HG03439 (cell line): ENCODE results near the gene SPRR1A.

ENCODE experiments used
- ATAC-seq: cut with Tn5 transposase; IDR thresholded peaks from one replicate; pipeline ENCODE4 v1.9.1; 2021; ENCODE audit warnings: mild to moderate bottlenecking, moderate library complexity; ENCODE audit not compliant: unreplicated experiment

The SPRR1A gene, protein sequence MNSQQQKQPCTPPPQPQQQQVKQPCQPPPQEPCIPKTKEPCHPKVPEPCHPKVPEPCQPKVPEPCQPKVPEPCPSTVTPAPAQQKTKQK

DNA sequence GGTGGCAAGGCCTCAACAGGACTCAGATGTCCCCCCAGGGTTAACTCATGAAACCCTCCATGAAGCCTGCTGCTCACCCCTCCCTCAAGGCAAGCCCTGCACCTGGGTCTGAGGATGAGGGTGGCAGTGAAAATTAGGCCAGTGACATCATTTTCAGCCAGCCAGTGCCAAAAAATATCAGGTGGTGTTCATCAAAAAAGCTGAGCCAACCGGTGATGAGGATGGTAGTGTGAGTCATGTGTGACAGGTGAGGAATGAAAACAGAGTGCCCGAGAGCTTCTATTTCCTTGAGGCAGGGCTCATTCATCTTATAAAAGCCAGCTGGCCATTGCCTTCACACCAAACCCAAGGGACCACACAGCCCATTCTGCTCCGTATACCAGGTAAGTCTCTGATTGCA lies at the start of gene SPRR1A:
Gene SPRR1A (plus strand): TSS at position 339 of the 400 bp plus-strand sequence. CDS start 1,150 bp downstream, outside the sequence.
- ATAC-seq = no peak

DNA sequence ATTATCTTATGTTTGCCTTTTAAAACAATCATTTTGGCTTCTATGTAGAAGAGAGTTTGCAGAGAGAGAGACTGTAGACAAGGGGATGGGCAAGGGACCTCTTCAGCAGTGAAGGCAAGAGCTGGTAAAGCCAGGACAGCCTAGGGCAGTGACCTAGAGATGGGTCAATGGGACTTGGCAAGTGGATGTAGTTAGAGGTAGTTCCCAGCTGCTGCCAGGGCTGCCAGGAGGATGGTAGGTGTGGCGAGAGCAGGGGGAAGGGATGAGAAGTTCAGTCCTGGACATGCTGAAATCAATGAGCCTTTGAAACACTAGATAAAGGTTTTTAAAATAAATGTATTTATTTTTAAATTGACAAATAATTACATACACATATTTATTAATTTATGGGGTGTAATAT lies 43.3 kb upstream of the SPRR1A start:
- no peak for ATAC-seq

DNA sequence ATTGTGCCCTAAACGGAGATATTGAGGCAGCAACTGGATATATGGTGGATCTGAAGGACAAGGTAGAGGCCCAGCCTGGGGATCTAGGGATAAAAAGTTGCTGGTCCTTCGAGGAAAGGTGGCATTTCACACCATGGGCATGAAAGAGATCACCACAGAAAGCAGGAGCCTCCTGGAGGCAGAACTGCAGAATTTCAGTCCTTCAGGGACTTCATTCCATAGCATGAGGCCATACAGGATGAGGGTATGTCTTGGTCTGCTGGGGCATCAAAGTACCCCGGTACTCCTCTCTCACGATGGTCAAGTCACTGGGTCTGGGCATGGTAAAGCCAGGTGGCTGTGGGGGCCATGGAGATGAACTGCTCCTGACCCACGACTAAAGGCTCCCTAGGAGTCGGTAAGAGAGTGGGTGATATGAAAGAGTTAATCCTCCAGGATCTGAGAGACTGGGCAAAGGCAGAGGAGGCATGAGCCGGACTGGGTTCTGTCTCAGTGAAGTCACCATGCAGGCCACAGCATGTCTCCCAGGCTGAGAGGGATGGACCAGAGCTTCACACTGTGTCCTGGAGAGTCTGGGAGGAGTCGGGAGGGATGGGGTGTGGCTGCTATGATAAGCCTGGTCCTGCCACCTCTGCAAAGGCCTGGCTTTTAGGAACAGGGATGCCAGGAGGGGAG lies 42.7 kb upstream of the SPRR1A start:
- no peak for ATAC-seq

DNA sequence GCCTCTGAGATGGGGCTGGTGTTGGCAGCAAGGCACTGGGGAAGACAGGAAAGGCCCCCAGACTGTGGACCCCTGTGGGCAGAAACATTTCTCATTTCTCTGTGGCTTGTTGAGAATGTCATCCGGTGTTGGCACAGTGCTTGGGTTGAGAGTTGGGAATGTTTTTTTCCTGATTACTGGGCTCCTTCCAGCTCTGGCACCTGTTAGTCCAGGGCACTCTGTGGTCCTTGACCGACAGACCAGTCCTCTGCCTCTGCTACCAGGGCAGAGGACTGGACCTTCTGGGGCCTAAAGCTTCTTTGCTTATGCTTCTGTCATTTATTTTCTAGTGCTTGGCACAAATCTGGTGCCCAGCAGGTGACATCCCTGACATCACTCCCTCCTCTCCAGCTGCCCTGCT lies 41.7 kb upstream of the SPRR1A start:
- ATAC-seq = no peak

DNA sequence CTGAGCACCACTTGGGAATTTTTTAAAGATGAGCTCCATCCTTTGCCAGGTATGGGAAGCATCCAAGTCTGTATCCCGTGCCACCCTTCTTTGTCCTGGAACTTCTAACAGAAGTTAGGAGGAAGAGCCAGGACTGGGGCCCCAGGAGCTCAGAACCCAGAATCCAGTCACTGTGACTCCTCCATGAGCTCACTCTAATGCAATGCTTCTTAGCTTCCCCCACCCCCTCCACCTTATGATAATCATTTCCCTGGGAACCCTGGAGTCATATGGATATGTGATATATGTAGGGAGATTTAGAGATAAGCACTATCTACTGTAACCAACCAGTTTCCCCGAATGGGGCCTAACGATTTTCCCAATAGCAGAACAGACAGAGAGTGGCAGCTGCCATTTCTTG lies 37.6 kb upstream of the SPRR1A start:
- ATAC-seq = no peak

DNA sequence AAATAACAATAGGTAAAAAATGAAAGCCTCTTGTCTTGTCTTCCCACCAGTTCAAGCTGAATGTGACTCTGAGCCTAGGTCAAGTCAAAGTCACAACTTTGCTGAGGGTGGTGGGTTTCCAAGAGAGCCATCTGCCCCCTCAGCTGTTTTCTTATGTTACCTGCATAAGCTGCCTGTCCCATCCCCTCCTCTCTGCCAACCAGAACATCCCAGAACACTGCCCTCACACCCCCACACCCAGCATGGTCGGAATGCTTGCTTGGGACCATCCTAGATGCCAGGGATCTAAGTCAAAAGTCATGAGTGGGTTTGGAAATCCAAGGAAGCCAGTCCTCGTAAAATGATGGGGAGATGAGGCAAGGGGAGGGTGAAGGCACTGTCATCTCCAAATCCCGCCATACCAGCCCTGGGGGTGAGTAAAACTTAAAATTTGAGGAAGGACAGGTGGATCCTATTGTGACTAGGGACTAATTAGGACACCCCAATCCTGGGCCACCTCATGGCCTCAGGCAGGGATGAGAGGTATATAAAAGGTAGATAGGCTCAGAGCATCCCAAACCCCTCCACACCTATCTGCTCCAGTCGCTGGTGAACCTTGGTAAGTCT lies 37.1 kb upstream of the SPRR1A start, which contains the start of gene SPRR5:
Gene SPRR5 (plus strand): TSS at position 556 of the 606 bp plus-strand sequence. CDS start 1,349 bp downstream, outside the sequence.
- no peak for ATAC-seq

DNA sequence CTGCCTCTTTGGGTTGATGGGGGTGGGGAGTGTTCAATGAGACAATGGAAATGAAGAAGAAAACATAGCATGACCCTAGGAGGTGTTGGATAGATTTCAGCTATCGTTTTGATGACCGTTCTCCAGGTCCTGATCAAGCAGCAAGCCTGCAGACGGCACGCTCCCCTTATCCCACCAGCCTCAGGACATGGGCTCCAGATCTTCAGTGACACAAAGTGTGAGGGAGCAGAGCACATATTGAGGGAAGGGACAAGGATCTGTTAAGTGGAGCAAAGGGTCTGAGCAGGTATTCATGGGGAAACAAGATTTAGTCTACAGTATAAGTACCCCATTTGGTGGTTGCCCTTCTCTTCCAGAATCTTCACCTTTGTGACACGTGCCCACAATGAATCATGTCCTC lies 32.2 kb upstream of the SPRR1A start:
- no peak for ATAC-seq

DNA sequence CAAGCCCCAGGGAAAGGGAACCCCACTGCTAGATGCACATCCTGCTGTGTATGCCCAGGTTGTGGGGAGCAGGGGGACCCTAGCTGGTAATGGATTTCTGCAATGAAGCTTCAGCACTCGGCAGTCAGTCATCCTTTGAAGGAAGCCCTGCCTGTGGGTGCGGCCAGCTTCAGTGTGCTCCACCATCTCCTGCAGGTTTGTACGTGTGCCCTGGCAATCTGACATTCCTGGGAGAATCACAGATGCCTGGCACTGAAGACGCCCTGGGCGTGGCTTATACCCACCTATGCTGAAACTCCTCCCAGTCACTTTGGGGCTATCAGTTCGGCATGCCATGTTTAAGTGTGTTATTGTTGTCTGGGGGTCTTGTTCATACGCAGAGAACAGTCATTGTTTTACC lies 30.1 kb upstream of the SPRR1A start:
- no peak for ATAC-seq

DNA sequence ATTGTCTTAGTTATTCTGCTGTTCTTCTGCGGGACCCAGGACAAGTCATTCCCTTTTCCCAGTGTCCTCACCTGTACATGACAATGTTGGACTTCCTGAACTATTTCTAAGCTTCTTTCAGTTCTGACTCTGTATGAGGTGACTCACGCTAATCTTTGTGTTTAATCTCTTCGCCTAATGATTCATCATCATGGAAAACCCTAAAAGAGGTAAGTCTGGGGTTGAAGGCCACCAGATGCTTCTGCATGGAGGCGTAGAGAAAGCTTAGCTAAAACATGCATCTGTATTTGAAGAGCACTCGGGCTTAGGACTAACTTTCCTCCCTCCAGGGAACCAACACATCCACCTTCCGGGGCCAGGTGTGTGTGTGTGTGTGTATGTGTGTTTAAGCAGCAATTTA lies 29.4 kb upstream of the SPRR1A start:
- ATAC-seq = no peak

DNA sequence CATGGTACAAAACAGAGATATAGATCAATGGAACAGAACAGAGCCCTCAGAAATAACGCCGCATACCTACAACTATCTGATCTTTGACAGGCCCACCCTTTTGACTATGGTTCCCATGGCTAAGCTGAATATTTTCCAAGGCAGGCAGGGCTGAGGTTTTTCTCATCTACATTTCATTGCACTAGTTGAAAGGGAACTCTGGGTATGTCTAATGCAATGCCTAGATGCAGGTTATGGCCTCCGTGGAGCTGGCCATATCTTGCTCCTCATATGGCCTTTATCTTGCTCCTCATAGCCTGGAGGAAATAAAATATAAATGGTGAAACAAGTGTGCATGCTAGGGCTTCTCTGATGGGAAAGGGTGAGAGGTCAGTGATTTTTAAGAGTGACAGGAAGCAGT lies 26.3 kb upstream of the SPRR1A start:
- no peak for ATAC-seq

DNA sequence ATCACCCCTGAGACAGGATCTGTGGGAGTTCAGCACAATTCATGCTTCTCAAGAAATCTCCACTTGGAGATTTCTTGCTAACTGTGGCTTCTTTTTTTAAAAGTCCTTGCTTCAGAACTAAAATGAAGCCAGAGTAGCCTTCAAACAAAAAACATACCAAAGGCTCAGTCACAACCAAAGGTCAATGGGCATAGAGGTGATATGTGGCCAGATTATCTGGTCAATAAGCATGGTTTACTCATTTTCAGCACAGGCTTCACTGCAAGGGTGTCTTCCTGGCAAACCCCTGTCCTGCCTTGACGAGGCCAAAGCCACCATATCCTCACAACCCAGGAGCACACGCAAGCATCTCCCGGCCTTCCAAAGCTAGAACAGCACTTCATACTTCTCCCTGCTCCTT lies 24.6 kb upstream of the SPRR1A start:
- no peak for ATAC-seq

DNA sequence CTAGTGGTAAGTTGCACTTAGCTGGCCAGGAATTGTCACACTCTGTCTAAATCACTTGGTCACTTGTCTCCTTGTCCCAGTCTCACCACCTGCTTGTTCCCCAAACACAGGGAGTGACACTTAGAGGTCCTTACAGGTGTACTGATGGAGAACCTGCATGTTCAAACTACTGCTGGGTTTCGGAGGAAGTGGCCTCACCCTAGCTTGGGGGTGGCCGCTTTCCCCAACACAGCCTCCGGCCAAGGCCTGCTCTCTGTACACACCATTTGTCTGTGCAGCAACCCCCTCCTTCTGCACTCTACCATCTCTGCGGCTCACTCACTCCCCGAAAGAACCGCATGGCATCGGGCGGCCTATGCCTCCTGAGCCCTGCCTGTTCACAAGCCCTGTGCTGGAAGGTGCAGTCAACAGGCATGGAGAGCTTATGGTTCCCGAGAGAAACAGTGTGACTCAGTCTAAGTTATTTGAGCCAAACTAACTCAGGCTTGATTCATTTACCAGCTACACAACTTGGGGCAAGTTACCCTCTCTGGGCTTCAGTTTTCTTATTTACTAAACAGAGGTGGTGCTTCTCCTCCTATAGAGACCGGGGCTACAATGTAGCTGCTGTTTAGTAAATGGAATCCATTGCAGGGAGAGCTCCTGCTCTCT lies 24.0 kb upstream of the SPRR1A start:
- no peak for ATAC-seq

DNA sequence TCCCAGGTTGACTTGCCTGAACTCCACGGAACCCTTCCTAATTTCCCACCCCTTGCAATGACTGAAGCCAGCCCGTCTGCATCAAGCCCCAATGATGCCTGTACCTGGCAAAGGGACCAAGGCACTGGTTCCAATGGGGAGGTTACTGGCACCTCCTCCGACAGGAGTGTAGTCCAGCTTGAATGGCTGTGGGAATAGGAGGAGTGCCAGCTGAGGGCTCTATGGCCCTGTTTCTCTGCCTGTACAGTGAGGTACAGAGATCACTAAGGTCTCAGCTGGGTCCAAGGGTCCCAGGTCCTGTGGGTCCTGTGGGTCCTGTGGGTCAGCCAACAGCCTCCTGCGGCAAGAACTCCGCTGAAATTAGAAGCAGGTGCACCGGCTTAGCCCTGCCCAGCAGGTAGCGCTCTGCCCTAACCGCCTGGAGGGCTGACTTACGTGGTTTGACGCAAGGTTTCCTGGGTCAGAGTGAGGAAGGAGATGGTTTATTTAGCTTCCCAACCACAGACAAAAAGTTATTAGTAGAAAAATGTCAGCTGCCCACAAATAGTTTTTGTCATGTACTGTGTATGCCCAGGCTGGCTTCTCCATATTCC lies 23.3 kb upstream of the SPRR1A start:
- ATAC-seq = no peak

DNA sequence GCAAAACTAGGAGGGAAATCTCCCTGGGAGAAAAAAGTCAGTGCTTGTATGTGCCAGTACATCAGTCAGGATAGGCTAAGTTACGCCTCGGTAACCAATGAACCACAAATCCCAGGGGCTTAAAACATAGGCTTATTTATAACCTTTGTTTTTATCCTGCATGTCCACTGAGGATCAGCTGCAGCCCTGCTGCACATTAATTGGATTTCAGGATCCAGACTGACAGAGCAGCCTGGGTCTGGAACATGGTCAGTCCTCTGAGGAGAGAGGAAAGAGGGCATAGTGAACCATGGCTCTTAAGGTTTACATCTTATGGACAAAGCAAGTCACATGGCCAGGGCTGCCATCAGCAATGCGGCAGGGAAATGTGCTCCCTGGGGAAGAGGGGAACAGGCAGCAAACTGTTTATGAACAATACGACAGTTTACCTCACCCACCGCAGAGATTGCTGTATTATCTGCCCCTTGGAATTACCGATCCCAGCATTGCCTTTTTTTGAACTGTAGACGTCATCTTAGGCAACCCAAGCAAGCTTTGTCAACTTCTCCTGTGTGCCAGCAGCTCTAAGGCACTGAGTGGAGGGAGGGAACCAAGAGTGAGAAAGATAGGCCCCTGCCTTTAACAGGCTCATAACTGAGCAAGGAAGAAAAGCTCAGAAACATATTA lies 22.5 kb upstream of the SPRR1A start:
- no peak for ATAC-seq

DNA sequence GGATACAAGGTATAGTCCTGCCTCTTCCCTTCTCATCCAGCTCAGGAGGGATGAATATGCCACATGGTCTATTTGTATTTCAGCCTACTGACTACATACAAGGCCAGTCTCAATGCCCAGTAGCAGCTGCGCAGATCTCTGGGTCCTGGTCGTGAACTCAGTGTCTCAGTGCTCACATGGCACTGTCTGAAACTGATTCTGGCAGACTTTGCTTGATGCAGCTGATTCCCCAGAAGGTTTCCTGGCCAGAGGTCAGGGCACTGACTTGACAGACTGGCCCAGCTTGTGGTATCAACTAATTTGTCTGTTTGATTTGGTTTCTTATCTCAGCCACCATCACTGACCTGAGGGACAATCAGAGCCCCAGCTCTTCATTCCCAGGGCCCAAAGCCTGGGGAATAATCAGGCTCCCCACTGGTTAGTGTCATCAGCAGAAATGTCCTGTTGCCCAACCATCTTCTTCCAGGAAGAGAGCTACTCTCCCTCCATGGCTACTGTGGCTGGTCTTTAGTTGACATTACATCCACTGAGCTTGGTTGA lies 20.9 kb upstream of the SPRR1A start:
- no peak for ATAC-seq

DNA sequence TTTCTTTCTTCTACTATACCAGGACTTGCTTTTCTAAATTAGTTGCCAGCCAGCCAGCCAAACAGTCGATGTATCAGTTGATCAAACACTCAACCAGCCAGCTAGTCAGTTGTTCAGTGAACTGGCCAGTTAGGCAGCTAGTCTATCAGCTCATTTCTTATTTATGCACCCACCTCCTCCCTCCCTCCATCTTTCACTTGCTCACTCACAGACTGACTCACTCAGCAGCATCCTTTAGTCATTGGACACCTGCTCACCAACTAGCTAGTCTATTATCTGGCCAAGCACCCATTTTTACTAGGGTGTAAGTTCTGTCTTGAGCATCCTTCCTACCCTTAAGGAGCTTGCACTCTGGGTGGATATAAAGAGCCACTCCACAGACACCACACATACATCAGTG lies 19.3 kb upstream of the SPRR1A start:
- no peak for ATAC-seq

DNA sequence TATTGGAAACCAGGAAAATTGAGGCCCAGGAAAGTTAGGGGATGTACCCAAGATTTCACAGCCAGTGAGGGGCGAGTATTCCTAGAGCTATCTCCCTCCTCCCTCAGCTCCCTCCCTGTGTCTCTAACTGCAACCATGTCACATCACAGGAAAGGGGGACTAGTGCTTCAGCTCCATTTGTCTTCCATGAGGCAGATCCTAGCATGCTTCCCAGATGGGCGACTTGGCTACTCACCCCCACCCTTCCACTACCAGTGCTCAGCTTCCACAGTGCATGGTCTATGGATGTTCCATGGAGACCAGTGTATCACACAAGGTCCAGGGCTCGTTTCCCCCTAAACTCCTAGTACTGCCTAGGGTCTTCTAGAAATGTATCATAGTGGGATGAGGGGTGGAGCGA lies 18.0 kb upstream of the SPRR1A start:
- ATAC-seq = no peak

DNA sequence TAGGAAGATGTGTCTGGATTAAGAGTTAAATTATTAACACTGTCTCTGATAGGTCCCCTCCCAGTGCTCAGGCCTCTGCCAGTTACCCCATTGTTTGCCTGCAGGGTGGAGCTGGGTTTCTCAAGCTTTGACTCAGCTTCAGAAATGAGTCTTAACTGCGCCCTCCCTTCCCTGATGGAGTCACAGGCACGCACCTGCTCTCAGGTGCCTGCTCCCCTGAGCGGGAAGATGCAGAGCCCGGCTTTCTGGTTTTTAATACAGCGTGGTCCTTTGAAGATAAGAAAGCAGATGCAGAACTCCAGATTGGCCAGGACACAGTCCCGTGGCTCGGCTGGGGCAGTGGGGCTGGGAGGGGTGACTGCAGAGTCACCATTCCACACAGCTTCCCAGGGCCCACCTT lies 16.7 kb upstream of the SPRR1A start:
- ATAC-seq = no peak

DNA sequence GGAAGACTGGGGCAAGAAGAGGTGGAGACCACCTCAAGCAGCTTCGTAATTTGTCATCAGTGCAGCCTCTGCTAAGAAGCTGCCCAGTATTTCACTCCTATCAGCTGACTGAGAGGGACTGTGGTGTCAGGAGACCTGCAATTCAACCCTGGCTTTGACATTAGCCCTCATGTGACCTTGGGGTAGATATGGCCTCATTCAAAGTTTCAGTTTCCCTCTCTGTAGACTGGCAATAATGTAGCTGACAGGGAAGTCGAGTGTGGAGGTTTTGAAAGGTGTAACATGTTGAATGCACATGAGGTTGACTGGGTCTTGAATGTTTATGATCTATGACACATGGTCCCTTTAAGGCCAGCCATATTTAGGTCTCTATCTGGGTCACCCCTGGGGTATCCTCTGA lies 15.6 kb upstream of the SPRR1A start:
- ATAC-seq = peak; percentile 90

DNA sequence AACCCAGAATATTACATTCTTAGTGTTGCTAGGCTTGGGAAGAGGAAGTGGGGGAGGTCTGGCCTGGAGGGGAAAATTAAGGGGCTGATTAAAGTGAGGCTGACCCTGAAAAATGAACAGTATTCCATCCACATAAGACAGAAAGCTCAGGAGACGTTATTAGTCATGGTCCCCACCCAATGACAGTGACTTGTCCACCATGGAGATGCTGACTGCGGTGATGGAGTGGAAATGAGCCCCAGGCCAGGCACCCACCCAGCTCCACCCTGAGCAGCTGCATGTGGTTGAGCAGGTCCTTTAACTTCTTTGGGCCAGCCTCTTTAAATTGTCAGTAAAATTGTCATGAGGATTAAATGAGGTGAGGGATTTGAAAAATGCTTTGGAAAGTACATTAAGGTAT lies 14.8 kb upstream of the SPRR1A start:
- ATAC-seq = no peak

DNA sequence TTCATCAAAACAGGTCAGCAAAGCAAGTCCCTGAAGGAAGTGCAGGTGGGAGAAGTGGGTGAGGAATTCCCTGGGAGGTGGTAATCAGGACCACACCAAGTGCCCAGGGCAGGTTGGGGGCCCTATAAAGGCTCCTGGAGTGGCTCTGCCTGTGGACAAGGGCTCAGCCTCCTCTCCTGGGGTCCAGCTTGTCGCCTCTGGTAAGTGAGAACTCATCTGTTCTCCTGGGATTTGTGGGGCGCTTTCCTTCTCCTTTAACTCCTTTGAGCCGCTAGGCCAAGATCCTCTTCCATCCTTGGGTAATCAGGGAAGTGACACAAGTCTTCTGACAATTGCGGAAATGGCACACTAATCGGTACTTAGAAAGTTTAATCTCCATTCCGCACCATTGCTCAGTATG lies 13.4 kb upstream of the SPRR1A start, which contains the start of gene SPRR4:
Gene SPRR4 (plus strand): TSS at position 154 of the 400 bp plus-strand sequence. CDS start 1,243 bp downstream, outside the sequence.
- no peak for ATAC-seq
